Measurements from ENCODE around the gene NIN. TPM values are rescaled to one million over a fixed set of nuclear protein-coding genes. Genes with fewer than 3 reads are reported as not detected.

The NIN gene
- total RNA-seq, 1 donor from 2014 or later, result 27.4 TPM

DNA sequence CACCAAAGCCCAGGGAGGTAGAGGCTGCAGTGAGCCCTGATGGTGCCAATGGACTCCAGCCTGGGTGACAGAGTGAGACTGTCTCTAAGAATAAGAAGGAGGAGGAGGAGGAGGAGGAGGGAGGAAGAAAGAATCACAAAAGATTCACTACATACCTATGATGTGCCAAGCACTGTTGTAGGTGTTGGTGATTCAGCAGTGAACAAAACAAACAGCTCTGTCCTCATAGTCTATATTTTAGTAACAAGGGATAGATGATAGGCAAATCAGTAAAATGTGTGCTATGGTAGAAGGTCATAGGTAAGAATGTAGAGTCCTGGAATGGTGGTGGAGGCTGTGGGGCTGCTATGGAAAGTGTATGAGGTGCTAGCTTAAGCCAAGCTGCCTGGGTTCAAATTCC lies 22.9 kb upstream of the NIN start:
- no peak overlapping the region for H3K27ac ChIP-seq (replicated peaks)
- H3K36me3 ChIP-seq, result no peaks in the 10 kb centered on the region
- H3K4me1 ChIP-seq, result no peaks in the 10 kb centered on the region
- no peak for DNase-seq
- no peaks in the 10 kb centered on the region for H3K9me3 ChIP-seq (replicated peaks)
- TF ChIP-seq, protein P1, sequence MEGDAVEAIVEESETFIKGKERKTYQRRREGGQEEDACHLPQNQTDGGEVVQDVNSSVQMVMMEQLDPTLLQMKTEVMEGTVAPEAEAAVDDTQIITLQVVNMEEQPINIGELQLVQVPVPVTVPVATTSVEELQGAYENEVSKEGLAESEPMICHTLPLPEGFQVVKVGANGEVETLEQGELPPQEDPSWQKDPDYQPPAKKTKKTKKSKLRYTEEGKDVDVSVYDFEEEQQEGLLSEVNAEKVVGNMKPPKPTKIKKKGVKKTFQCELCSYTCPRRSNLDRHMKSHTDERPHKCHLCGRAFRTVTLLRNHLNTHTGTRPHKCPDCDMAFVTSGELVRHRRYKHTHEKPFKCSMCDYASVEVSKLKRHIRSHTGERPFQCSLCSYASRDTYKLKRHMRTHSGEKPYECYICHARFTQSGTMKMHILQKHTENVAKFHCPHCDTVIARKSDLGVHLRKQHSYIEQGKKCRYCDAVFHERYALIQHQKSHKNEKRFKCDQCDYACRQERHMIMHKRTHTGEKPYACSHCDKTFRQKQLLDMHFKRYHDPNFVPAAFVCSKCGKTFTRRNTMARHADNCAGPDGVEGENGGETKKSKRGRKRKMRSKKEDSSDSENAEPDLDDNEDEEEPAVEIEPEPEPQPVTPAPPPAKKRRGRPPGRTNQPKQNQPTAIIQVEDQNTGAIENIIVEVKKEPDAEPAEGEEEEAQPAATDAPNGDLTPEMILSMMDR (IDR thresholded peaks at IDR 0.05; ENCODE audit: borderline replicate concordance), result no peak
- no peak overlapping the region for H3K4me3 ChIP-seq
- intact Hi-C loops (cut with micrococcal nuclease), result no loop called here
- H3K27me3 ChIP-seq (ENCODE audit: low read depth), result no peaks in the 10 kb centered on the region

DNA sequence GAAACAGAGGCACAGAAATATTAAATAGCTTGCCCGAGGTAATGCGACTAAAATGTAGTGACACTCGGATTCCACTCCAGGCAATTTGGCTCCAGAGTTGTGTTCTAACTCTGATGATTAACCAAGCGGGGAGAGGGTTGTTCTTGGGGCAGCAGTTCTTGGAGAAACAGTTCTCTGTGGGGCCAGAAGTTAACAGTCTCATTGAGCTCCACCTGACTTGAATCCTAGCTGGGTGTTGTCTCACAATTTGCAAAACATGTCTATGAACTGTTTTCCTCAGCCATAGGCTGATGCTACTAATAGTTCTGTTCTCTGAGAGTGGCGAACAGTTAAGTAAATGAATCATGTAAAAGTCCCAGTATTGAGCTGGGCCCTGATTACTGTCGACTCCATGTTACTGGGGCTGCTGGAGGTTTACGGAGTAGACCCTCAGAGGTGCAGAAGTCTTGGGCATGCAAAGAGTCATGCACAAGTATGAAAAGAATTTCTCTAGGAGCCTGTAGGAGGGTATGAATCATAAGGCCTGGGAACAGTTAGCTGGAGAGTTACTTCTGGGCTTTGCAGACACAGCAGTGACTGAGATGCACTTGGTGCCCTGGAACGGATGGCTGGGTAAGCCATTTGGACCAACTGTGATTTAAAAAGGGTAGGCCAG lies 15.4 kb upstream of the NIN start:
- TF ChIP-seq, protein P1 (IDR thresholded peaks at IDR 0.05; ENCODE audit: borderline replicate concordance), result no peak
- intact Hi-C loops (cut with micrococcal nuclease), result no loop called here
- no peak for DNase-seq
- Histone ChIP-seq H3K27ac (replicated peaks) (no peak overlapping the region), H3K27me3 (ENCODE audit: low read depth) (no peaks in the 10 kb centered on the region), H3K9me3 (replicated peaks) (no peaks in the 10 kb centered on the region), H3K4me3 (no peak overlapping the region), H3K4me1 (no peaks in the 10 kb centered on the region), H3K36me3 (no peaks in the 10 kb centered on the region)

DNA sequence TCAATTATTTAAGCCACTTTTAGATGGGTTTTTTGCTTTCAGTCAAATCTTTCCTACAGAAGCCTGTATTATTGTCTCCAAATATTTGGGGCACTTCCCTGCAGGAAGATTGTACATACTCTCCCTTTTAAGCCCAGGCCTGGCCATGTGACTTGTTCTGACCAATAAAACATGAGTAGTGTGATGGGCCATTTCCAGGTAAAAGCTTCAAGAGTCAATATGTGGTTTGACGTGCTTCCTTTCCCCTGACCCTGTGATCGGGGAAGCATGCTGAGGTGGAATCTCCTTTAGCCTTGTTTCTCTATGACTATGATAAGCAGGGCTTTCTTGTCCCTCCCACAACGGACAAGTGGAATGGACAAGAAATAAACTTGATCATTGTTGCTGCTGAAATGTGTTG lies 14.2 kb upstream of the NIN start:
- intact Hi-C loops (cut with micrococcal nuclease), result no loop called here
- H3K36me3 ChIP-seq, result no peaks in the 10 kb centered on the region
- TF ChIP-seq, protein P1 (IDR thresholded peaks at IDR 0.05; ENCODE audit: borderline replicate concordance), result no peak
- H3K27ac ChIP-seq (replicated peaks), result no peak overlapping the region
- no peaks in the 10 kb centered on the region for H3K27me3 ChIP-seq (ENCODE audit: low read depth)
- H3K4me3 ChIP-seq, result no peak overlapping the region
- no peak for DNase-seq
- H3K9me3 ChIP-seq (replicated peaks), result no peaks in the 10 kb centered on the region
- H3K4me1 ChIP-seq, result no peaks in the 10 kb centered on the region

DNA sequence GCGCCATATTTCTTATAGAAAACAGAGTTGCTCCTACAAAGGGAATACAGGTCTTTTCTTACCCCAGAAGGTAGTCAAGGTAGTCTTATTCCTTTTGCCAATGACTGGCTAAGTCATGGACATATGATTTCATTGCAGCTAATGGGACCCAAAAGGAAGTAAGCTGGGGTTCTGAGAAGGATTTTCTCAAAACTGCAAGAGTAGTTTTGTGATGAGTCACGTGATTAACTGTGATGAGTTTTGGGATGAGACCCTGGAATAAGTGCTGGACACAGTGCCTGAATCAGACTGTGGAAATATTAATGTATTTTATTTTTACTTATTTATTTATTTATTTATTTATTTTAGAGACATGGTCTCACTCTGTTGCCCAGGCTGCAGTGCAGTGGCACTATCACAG lies 13.4 kb upstream of the NIN start:
- TF ChIP-seq, protein P1 (IDR thresholded peaks at IDR 0.05; ENCODE audit: borderline replicate concordance), result no peak
- H3K36me3 ChIP-seq, result no peaks in the 10 kb centered on the region
- intact Hi-C loops (cut with micrococcal nuclease), result no loop called here
- H3K9me3 ChIP-seq (replicated peaks), result no peaks in the 10 kb centered on the region
- no peak overlapping the region for H3K27ac ChIP-seq (replicated peaks)
- H3K4me3 ChIP-seq, result no peak overlapping the region
- no peaks in the 10 kb centered on the region for H3K27me3 ChIP-seq (ENCODE audit: low read depth)
- no peaks in the 10 kb centered on the region for H3K4me1 ChIP-seq
- no peak for DNase-seq

DNA sequence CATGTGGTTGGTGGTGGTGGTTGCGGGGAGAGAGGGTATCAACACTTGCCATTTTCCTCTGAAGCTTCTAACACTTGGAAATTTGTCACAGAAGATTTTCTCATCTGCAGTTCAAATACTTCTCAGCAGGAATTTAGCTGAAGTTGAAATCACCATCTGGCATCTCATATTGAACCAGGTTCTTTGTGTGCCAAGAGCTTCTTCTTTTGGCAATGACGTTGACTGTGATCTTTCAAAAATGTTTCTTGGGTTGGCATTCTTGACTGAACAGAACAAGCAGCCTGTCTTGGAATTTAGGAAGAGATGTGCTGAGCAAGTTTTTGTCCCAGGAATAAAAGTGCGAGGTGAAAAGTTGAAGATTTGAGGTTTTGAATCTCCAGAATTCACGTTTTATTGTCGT lies 8.7 kb upstream of the NIN start:
- Histone ChIP-seq H3K4me3 (no peak overlapping the region), H3K4me1 (no peaks in the 10 kb centered on the region), H3K27ac (replicated peaks) (no peak overlapping the region), H3K9me3 (replicated peaks) (no peaks in the 10 kb centered on the region), H3K36me3 (no peaks in the 10 kb centered on the region), H3K27me3 (ENCODE audit: low read depth) (peaks cover 16% of the 10 kb centered on the region)
- DNase-seq, result no peak
- intact Hi-C loops (cut with micrococcal nuclease), result no loop called here
- TF ChIP-seq, protein P1 (IDR thresholded peaks at IDR 0.05; ENCODE audit: borderline replicate concordance), result no peak

Measured in left ventricle myocardium inferior (tissue), 1 donor.